GM10266 (cell line): ENCODE measurements around the gene RALGAPA1.

Experiments used
- DNase-seq: peaks from one replicate; pipeline ENCODE4 v3.0.0; 2012; ENCODE audit errors: extremely low spot score
- TF ChIP-seq, protein P1 (sequence below): IDR thresholded peaks from 2 replicates; pipeline ENCODE4 v1.5.1; 2012; ENCODE audit warnings: mild to moderate bottlenecking, low read depth; ENCODE audit not compliant: control insufficient read depth, insufficient read depth; ENCODE audit errors: missing control alignments

RALGAPA1 gene

DNA sequence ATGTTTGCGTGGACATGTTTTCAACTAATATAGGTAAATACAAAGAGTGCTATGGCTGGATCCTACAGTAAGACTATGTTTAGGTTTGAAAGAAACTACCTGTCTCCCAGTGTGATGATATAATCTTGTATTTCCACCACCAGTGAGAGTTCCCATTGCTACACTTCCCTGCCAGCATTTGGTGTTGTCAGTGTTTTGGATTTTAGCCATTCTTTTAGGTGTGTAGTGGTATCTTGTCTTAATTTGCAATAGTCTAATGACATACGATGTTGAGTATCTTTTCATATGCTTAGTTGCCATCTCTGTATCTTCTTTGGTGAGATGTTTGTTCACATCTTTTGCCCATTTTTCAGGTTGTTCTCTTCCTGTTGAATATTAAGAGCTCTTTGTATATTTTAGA, 103.5 kb downstream of the RALGAPA1 start:
- no peak for DNase-seq
- TF ChIP-seq, protein P1, sequence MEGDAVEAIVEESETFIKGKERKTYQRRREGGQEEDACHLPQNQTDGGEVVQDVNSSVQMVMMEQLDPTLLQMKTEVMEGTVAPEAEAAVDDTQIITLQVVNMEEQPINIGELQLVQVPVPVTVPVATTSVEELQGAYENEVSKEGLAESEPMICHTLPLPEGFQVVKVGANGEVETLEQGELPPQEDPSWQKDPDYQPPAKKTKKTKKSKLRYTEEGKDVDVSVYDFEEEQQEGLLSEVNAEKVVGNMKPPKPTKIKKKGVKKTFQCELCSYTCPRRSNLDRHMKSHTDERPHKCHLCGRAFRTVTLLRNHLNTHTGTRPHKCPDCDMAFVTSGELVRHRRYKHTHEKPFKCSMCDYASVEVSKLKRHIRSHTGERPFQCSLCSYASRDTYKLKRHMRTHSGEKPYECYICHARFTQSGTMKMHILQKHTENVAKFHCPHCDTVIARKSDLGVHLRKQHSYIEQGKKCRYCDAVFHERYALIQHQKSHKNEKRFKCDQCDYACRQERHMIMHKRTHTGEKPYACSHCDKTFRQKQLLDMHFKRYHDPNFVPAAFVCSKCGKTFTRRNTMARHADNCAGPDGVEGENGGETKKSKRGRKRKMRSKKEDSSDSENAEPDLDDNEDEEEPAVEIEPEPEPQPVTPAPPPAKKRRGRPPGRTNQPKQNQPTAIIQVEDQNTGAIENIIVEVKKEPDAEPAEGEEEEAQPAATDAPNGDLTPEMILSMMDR = no peak

- DNase-seq = no peak
- TF ChIP-seq, protein P1 = no peak
Observed at GRCh38 chr14:35704793-35705493, 104.2 kb downstream of the RALGAPA1 start.

- DNase-seq = no peak
- TF ChIP-seq, protein P1 = no peak
Observed at GRCh38 chr14:35701531-35701930, 107.6 kb downstream of the RALGAPA1 start.

DNA sequence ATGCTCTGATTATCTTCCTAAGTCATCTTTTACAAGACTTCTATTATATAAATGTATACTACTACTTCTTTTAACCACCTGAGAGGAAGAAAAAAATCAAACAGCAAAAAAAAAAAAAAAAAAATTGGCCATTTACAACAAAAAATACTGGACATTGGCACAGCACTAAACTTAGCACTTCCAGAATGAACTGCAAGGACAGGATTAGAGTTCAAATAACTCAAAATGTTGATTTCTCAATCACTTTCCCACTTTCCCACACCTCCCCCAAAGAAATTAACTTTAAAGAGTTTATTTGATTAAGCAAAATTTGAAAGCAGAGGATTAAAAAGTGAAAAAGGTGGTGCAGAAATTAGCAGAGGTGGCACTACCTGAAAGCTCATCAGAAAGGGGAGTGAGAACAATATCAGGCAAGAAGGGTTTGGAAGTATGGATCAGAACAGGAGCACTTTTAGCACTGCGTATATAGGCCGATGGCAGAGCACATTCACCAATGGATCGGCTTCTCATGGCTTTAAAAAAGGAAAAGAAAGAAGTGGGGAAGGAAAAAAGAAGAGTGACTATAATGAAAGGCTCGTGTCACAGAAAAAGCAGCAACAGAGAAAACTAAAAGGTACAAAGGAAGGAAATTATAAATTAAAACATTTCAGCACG, 109.2 kb downstream of the RALGAPA1 start:
- DNase-seq = no peak
- TF ChIP-seq, protein P1 = no peak

- DNase-seq = no peak
- TF ChIP-seq, protein P1 = no peak
Observed at GRCh38 chr14:35696575-35696974, 112.5 kb downstream of the RALGAPA1 start.

GRCh38 chr14:35696119-35696518, 113.0 kb downstream of the RALGAPA1 start:
- TF ChIP-seq, protein P1 = no peak
- DNase-seq = no peak

DNA sequence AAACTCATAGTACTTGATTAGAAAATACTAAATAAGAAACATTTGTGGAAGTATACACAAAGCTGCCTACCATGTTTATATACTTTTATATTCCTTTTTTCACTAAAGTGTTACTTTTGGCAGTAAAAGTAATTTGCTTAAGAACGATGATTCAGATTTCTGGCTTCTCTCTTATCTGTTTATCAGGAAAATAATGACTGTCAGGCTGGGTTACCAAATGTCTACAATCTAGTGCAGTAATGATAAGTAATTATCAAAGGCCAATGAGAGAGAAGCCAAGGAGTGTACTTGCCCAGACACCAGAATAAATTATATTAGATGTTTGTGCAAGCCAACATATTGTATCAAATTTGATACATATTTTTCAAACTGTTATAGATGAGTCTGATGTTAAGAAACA, 113.4 kb downstream of the RALGAPA1 start:
- DNase-seq = no peak
- TF ChIP-seq, protein P1 = no peak
